ENCODE measurements around the gene TRAPPC13.

GRCh38 chr5:65646938-65647337 lies 22.1 kb downstream of the TRAPPC13 start:
- TF ChIP-seq POLR2AphosphoS5 (IDR thresholded peaks at IDR 0.05): no peak
- no peak for TF ChIP-seq POLR2A (IDR thresholded peaks at IDR 0.05)
- no peak for TF ChIP-seq CTCF (IDR thresholded peaks at IDR 0.05)
- no peak for TF ChIP-seq EP300 (IDR thresholded peaks at IDR 0.05; ENCODE audit: low read depth)
